ENCODE data around the gene SPDYA.

DNA sequence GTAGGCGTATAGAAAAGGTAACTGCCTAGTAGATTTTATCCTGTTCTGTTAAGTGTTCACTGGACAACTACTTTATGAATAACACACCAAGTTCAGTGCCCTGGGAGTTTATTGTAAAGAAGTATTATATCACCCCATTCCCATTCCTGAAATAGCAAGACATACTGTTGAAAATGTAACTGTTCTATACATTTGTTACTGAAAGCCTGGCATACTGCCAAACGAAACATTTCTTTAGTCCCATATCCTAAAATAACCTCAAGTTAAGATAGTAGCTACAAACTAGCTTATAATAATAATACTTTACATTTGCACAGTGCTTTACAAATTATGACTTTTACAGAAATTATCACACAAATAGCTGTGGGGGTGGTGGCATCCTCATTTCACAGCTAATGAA is 25.1 kb downstream of the SPDYA start:
- TF ChIP-seq POLR2A (IDR thresholded peaks at IDR 0.05) (no peak), CTCF (IDR thresholded peaks at IDR 0.05) (no peak)

Data from suprapubic skin (tissue), 3 donors.